Right atrium auricular region (tissue), 2 donors: ENCODE results near the gene GRIP2. TPM values are rescaled to one million over a fixed set of nuclear protein-coding genes. Genes with fewer than 3 reads are reported as not detected.

Source experiments
- DNase-seq: peaks from one replicate; pipeline ENCODE4 v3.0.0-alpha.2; 2019; ENCODE audit warnings: low spot score
- H3K27ac ChIP-seq, 2 donors: fragments of 200-600 bp; sonication (generic); 1 replicate in 1 of 2; 2 replicates in 1 of 2; pipeline ENCODE4 v1.5.1; 2016 to 2019
- H3K27me3 ChIP-seq, 2 donors: fragments of 200-600 bp; sonication (generic); one replicate each; pipeline versions ENCODE4 v1.5.1 to v1.6.0; 2017 to 2019
- H3K36me3 ChIP-seq: fragments of 200-600 bp; sonication (generic); one replicate; pipeline ENCODE4 v1.5.1; 2016
- H3K4me1 ChIP-seq, 2 donors: fragments of 200-600 bp; sonication (generic); one replicate each; pipeline versions ENCODE4 v1.5.1 to v1.6.0; 2017 to 2019
- H3K4me3 ChIP-seq, 2 donors: fragments of 200-600 bp; sonication (generic); 1 replicate in 1 of 2; 2 replicates in 1 of 2; pipeline ENCODE4 v1.5.1; 2017 to 2019; ENCODE audit warnings: mild to moderate bottlenecking in 1 of 2, moderate library complexity in 1 of 2
- H3K9me3 ChIP-seq, 2 donors: fragments of 200-600 bp; sonication (generic); one replicate each; pipeline ENCODE4 v1.5.1; 2019
- total RNA-seq, 2 donors: library from RNA; depleted of rRNA; stranded (reverse); fragments of >200 nt; gene quantifications; one replicate each; pipeline ENCODE4 v1.1.0, GENCODE V29; 2016
- TF ChIP-seq, protein P1 (sequence below), 2 donors: fragments of 200-600 bp; sonication (generic); IDR thresholded peaks; one replicate each; pipeline ENCODE4 v1.5.1; 2019; ENCODE audit warnings: antibody characterized with exemption in 2 of 2

GRIP2 gene
- total RNA-seq, 2 donors from 2014 or later, result 7.1 to 13.2 TPM

- H3K9me3 ChIP-seq, result no peaks in the 10 kb centered on the region
- H3K27ac ChIP-seq, result no peak overlapping the region
- no peaks in the 10 kb centered on the region for H3K4me1 ChIP-seq
- H3K27me3 ChIP-seq, result no peaks in the 10 kb centered on the region
- H3K36me3 ChIP-seq, result no peaks in the 10 kb centered on the region
- TF ChIP-seq, protein P1, sequence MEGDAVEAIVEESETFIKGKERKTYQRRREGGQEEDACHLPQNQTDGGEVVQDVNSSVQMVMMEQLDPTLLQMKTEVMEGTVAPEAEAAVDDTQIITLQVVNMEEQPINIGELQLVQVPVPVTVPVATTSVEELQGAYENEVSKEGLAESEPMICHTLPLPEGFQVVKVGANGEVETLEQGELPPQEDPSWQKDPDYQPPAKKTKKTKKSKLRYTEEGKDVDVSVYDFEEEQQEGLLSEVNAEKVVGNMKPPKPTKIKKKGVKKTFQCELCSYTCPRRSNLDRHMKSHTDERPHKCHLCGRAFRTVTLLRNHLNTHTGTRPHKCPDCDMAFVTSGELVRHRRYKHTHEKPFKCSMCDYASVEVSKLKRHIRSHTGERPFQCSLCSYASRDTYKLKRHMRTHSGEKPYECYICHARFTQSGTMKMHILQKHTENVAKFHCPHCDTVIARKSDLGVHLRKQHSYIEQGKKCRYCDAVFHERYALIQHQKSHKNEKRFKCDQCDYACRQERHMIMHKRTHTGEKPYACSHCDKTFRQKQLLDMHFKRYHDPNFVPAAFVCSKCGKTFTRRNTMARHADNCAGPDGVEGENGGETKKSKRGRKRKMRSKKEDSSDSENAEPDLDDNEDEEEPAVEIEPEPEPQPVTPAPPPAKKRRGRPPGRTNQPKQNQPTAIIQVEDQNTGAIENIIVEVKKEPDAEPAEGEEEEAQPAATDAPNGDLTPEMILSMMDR (IDR thresholded peaks at IDR 0.05), result no peak
- DNase-seq, result no peak
- no peak overlapping the region for H3K4me3 ChIP-seq
Observed at GRCh38 chr3:14570864-14571263, 30.7 kb upstream of the GRIP2 start.

DNA sequence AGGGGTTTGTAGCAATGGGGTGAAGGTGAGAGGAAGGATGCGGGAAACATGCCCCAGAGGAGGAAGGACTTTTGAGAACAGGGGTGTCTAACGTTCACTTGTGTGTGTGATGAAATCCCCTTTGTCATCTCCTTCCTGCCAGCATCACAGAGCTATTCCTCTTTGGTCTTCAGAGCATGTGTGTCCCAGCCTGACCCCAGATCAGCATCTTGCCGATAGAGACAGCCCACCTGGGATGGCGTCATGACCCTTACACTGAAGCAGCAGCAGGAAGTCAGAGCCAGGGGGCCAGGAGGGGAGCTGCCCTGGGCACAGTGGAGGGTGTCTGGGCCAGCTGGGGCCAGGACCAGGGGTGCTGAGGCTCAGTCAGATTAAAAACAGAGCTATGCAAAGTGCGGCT is 29.9 kb upstream of the GRIP2 start:
- Histone ChIP-seq H3K36me3 (no peaks in the 10 kb centered on the region), H3K27ac (no peak overlapping the region), H3K4me1 (no peaks in the 10 kb centered on the region), H3K9me3 (no peaks in the 10 kb centered on the region), H3K4me3 (no peak overlapping the region), H3K27me3 (no peaks in the 10 kb centered on the region)
- TF ChIP-seq, protein P1 (IDR thresholded peaks at IDR 0.05), result no peak
- no peak for DNase-seq

DNA sequence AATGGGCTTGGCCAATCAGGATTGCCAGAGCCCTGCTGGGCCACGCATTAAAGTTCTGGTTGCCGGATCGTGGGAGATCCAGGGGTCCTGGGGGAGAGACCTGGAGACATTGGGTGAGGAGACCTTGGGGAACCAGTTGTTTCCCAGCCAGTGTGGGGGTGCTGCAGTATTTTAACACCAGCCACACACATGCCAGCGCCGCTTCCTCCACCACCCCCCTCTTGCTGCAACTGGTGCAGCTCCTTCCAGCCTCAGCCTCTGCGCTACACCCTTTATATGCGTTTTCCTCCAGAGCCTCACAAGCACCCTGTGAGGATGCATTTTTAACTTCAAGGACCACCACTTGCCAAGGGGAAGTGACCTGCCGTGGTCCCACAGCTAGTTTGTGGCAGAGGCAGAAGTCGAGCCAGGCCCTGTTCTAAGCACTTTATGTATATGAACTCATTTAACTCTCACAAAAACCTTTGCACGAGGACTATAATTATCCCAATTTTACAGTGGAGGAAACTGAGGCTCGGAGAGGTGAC is 29.4 kb upstream of the GRIP2 start:
- no peaks in the 10 kb centered on the region for H3K4me1 ChIP-seq
- no peaks in the 10 kb centered on the region for H3K27me3 ChIP-seq
- H3K27ac ChIP-seq, result no peak overlapping the region
- H3K4me3 ChIP-seq, result no peak overlapping the region
- no peaks in the 10 kb centered on the region for H3K36me3 ChIP-seq
- DNase-seq, result no peak
- TF ChIP-seq, protein P1 (IDR thresholded peaks at IDR 0.05), result no peak
- H3K9me3 ChIP-seq, result no peaks in the 10 kb centered on the region

GRCh38 chr3:14568269-14568668 is 28.1 kb upstream of the GRIP2 start:
- H3K27me3 ChIP-seq, result no peaks in the 10 kb centered on the region
- H3K4me3 ChIP-seq, result no peak overlapping the region
- H3K4me1 ChIP-seq, result no peaks in the 10 kb centered on the region
- H3K27ac ChIP-seq, result no peak overlapping the region
- TF ChIP-seq, protein P1 (IDR thresholded peaks at IDR 0.05), result no peak
- no peaks in the 10 kb centered on the region for H3K9me3 ChIP-seq
- H3K36me3 ChIP-seq, result no peaks in the 10 kb centered on the region
- DNase-seq, result no peak

GRCh38 chr3:14566812-14567211 is 26.7 kb upstream of the GRIP2 start:
- Histone ChIP-seq H3K9me3 (no peaks in the 10 kb centered on the region), H3K27me3 (no peaks in the 10 kb centered on the region), H3K4me1 (no peaks in the 10 kb centered on the region), H3K27ac (no peak overlapping the region), H3K4me3 (no peak overlapping the region), H3K36me3 (no peaks in the 10 kb centered on the region)
- TF ChIP-seq, protein P1 (IDR thresholded peaks at IDR 0.05), result no peak
- no peak for DNase-seq

- H3K27me3 ChIP-seq, result no peaks in the 10 kb centered on the region
- no peaks in the 10 kb centered on the region for H3K4me1 ChIP-seq
- no peak overlapping the region for H3K27ac ChIP-seq
- H3K9me3 ChIP-seq, result no peaks in the 10 kb centered on the region
- no peak for DNase-seq
- no peak overlapping the region for H3K4me3 ChIP-seq
- TF ChIP-seq, protein P1 (IDR thresholded peaks at IDR 0.05), result no peak
- no peaks in the 10 kb centered on the region for H3K36me3 ChIP-seq
Observed at GRCh38 chr3:14565868-14566588, 25.9 kb upstream of the GRIP2 start.
